HepG2 (cell line): ENCODE measurements around the gene KLHL36. TPM values are rescaled to one million over a fixed set of nuclear protein-coding genes. Genes with fewer than 3 reads are reported as not detected.

Experiments used
- ATRX ChIP-seq: sonication (generic); formaldehyde crosslinking; IDR thresholded peaks from 2 replicates; pipeline ENCODE4 v1.4.0; 2020; ENCODE audit warnings: missing genetic modification reagents, borderline replicate concordance
- FOSL1 ChIP-seq: sonication (generic); formaldehyde crosslinking; IDR thresholded peaks from 2 replicates; pipeline ENCODE4 v1.9.0; 2021; ENCODE audit warnings: missing genetic modification reagents, borderline replicate concordance
- KLF9 ChIP-seq: IDR thresholded peaks from 2 replicates; pipeline ENCODE4 v1.6.1; 2016; ENCODE audit warnings: low read depth
- MIXL1 ChIP-seq: IDR thresholded peaks from 2 replicates; pipeline ENCODE4 v1.6.1; 2016
- PAF1 ChIP-seq: IDR thresholded peaks from 2 replicates; pipeline ENCODE4 v1.6.1; 2016; ENCODE audit warnings: missing genetic modification reagents, missing compliant biosample characterization
- RCOR2 ChIP-seq: IDR thresholded peaks from 2 replicates; pipeline ENCODE4 v1.6.1; 2016; ENCODE audit warnings: missing biosample characterization, missing genetic modification reagents
- SRF ChIP-seq: IDR thresholded peaks from 2 replicates; pipeline ENCODE4 v1.6.1; 2011; ENCODE audit warnings: mild to moderate bottlenecking, low read depth, low read length, moderate library complexity
- TFDP1 ChIP-seq: IDR thresholded peaks from 2 replicates; pipeline ENCODE4 v1.6.1; 2016; ENCODE audit warnings: missing compliant biosample characterization, missing genetic modification reagents, borderline replicate concordance
- THAP9 ChIP-seq: sonication (generic); formaldehyde crosslinking; IDR thresholded peaks from 2 replicates; pipeline ENCODE4; 2020; ENCODE audit warnings: missing genetic modification reagents, mild to moderate bottlenecking, borderline replicate concordance
- ZBTB38 ChIP-seq: sonication (generic); formaldehyde crosslinking; IDR thresholded peaks from 2 replicates; pipeline ENCODE4 v1.5.1; 2020; ENCODE audit warnings: mild to moderate bottlenecking, missing genetic modification reagents
- ZFY ChIP-seq: sonication (generic); formaldehyde crosslinking; IDR thresholded peaks from 2 replicates; pipeline ENCODE4 v1.4.0; 2020; ENCODE audit warnings: missing genetic modification reagents
- ZNF362 ChIP-seq: sonication (generic); formaldehyde crosslinking; IDR thresholded peaks from 2 replicates; pipeline ENCODE4 v1.4.0; 2020; ENCODE audit warnings: missing genetic modification reagents, mild to moderate bottlenecking, borderline replicate concordance
- ZNF816 ChIP-seq: sonication (generic); formaldehyde crosslinking; IDR thresholded peaks from 2 replicates; pipeline ENCODE4 v1.8.0; 2022; ENCODE audit warnings: missing genetic modification reagents, mild to moderate bottlenecking, borderline replicate concordance
- polyA plus RNA-seq, 8 experiments: library from polyadenylated mRNA; depleted of rRNA in 3 of 8; stranded (reverse) in 7 of 8; unstranded in 1 of 8; fragments of >200 nt; fragmentation: Illumina TruSeq in 4 of 8; extraction: Trizol in 4 of 8; gene quantifications; 2 replicates each; pipeline versions ENCODE4 v1.2.1 to v1.2.3, GENCODE V29; 2011 to 2016; ENCODE audit warnings: low read depth in 4 of 8, missing spikeins in 1 of 8, mixed read lengths in 1 of 8; ENCODE audit not compliant: insufficient read depth in 1 of 8
- total RNA-seq, 5 experiments: library from RNA; depleted of rRNA; stranded (reverse); fragments of >200 nt; fragmentation: Illumina TruSeq; extraction: Trizol; gene quantifications; 2 replicates each; pipeline ENCODE4 v1.2.3, GENCODE V29; 2016; ENCODE audit warnings: low read depth in 1 of 5
- TF ChIP-seq, protein P1 (sequence below): sonication (generic); formaldehyde crosslinking; IDR thresholded peaks from 2 replicates; pipeline ENCODE4 v1.8.0; 2022; ENCODE audit warnings: low read depth, missing genetic modification reagents
- TF ChIP-seq, protein P2 (sequence below): sonication (generic); formaldehyde crosslinking; IDR thresholded peaks from 2 replicates; pipeline ENCODE4 v1.4.0; 2020; ENCODE audit warnings: missing genetic modification reagents
- TF ChIP-seq, protein P3 (sequence below): sonication (generic); formaldehyde crosslinking; IDR thresholded peaks from 2 replicates; pipeline ENCODE4 v1.8.0; 2023; ENCODE audit warnings: mild to moderate bottlenecking, missing genetic modification reagents
- TF ChIP-seq, protein P4 (sequence below): sonication (generic); formaldehyde crosslinking; IDR thresholded peaks from 2 replicates; pipeline ENCODE4 v1.5.0; 2020; ENCODE audit warnings: missing genetic modification reagents, mild to moderate bottlenecking, borderline replicate concordance

Gene KLHL36
- total and polyA plus RNA-seq, 2 of the 13 experiments (the other 11 are each of a cell fraction or from before 2014, with no cell fraction given): 24.3 to 26.0 TPM

DNA sequence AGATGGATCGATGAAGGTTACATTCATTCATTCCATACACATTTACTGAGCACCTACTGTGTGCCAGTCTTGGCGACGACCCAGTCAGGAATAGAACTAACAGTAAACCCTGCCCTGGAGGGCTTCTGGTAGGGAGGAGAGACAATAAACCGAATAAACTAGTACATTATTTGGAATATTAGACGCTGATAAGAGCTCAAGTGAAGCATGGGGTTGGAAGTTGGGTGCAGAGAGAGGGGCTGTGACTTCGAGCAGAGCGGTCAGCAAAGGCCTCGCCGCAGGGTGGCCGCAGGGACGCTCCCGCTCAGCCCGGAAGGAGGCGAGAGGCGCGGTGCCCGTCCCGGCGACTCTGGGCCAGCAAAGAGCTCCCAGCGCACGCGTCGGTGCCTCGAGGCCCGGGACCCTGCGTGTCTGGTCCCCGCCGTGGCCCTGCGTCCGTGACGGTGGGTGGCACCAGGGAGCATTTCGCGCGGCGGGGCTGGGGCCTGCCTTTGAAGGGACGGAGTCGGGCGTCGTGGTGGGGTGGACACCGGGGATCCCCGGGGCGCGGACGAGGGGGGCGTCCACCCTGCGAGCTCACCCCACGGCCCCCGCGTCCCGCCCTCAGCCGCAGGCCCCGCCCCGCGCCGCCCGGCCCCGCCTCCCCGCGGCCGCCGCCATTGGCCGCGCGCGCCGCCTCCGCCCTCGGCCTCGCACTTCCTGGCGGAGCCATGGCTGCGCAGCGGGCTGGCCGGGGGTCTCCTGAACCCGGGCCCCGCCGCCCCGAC, at the start of gene KLHL36 (continued):
- TF ChIP-seq, protein P1, sequence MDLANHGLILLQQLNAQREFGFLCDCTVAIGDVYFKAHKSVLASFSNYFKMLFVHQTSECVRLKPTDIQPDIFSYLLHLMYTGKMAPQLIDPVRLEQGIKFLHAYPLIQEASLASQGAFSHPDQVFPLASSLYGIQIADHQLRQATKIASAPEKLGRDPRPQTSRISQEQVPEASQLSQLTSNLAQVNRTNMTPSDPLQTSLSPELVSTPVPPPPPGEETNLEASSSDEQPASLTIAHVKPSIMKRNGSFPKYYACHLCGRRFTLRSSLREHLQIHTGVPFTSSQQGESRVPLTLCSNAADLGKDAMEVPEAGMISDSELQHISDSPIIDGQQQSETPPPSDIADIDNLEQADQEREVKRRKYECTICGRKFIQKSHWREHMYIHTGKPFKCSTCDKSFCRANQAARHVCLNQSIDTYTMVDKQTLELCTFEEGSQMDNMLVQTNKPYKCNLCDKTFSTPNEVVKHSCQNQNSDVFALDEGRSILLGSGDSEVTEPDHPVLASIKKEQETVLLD (CRISPR knock-in tag): 0 out of 2 replicates have a peak, but pooled peaks have one; percentile 19
- peak; percentile 55; the same call in 1 of the 2 replicates for TF ChIP-seq KLF9 (CRISPR knock-in tag)
- TF ChIP-seq ZNF816: no peak
- TF ChIP-seq, protein P2, sequence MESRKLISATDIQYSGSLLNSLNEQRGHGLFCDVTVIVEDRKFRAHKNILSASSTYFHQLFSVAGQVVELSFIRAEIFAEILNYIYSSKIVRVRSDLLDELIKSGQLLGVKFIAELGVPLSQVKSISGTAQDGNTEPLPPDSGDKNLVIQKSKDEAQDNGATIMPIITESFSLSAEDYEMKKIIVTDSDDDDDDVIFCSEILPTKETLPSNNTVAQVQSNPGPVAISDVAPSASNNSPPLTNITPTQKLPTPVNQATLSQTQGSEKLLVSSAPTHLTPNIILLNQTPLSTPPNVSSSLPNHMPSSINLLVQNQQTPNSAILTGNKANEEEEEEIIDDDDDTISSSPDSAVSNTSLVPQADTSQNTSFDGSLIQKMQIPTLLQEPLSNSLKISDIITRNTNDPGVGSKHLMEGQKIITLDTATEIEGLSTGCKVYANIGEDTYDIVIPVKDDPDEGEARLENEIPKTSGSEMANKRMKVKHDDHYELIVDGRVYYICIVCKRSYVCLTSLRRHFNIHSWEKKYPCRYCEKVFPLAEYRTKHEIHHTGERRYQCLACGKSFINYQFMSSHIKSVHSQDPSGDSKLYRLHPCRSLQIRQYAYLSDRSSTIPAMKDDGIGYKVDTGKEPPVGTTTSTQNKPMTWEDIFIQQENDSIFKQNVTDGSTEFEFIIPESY: 0 out of 2 replicates have a peak, but pooled peaks have one; percentile 30
- TF ChIP-seq ZNF362 (CRISPR knock-in tag): peak; percentile 43; the same call in 1 of the 2 replicates
- no peak for TF ChIP-seq MIXL1 (CRISPR knock-in tag)
- TF ChIP-seq, protein P3, sequence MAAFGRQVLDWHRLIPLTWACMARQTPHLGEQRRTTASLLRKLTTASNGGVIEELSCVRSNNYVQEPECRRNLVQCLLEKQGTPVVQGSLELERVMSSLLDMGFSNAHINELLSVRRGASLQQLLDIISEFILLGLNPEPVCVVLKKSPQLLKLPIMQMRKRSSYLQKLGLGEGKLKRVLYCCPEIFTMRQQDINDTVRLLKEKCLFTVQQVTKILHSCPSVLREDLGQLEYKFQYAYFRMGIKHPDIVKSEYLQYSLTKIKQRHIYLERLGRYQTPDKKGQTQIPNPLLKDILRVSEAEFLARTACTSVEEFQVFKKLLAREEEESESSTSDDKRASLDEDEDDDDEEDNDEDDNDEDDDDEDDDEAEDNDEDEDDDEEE: 0 out of 2 replicates have a peak, but pooled peaks have one; percentile 73
- peak; percentile 73 for TF ChIP-seq ZFY
- TF ChIP-seq, protein P4, sequence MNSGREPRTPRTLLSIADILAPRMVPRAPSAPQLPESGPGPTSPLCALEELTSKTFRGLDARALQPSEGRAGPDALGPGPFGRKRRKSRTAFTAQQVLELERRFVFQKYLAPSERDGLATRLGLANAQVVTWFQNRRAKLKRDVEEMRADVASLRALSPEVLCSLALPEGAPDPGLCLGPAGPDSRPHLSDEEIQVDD (CRISPR knock-in tag): peak; percentile 86; the same call in 1 of the 2 replicates
- no peak for TF ChIP-seq FOSL1 (CRISPR knock-in tag)
- no peak for TF ChIP-seq SRF
- no peak; the same call in 1 of the 2 replicates for TF ChIP-seq THAP9
- peak; percentile 89; the same call in 1 of the 2 replicates for TF ChIP-seq TFDP1
- TF ChIP-seq ZBTB38: peak; percentile 91
- peak; percentile 49; the same call in 1 of the 2 replicates for TF ChIP-seq RCOR2 (CRISPR knock-in tag)
- no peak for TF ChIP-seq PAF1 (CRISPR knock-in tag)
- TF ChIP-seq ATRX (CRISPR knock-in tag): no peak
